ENCODE data around the gene HES5. TPM values are rescaled to one million over a fixed set of nuclear protein-coding genes. Genes with fewer than 3 reads are reported as not detected.

HES5 gene
- total RNA-seq, 1 experiment from 2014 or later: not detected

- no peak overlapping the region for H3K4me2 ChIP-seq (ENCODE audit: insufficient read depth, insufficient read length, low read length)
- Mint-ChIP-seq H3K9me3 (peaks cover 0 to 3% of the 10 kb centered on the region in 2 experiments; a peak in 2 of 5 replicates), H3K4me1 (peaks cover 10 to 22% of the 10 kb centered on the region in 2 experiments), H3K4me3 (no peak overlapping the region), H3K27ac (no peak overlapping the region), H3K36me3 (ENCODE audit: insufficient read depth in 1 of 3, low read depth in 3 of 3) (no peaks in the 10 kb centered on the region), H3K27me3 (ENCODE audit: low read depth) (peaks cover 93% of the 10 kb centered on the region)
- H3K9ac ChIP-seq (ENCODE audit: extremely low read depth, insufficient read length, low read length): no peak overlapping the region
- no peak overlapping the region for H3K56ac ChIP-seq (ENCODE audit: insufficient read length, low read depth, low read length)
- H4K91ac ChIP-seq (ENCODE audit: insufficient read length, low read depth, low read length): no peak overlapping the region
- no peak overlapping the region for H3K14ac ChIP-seq (ENCODE audit: insufficient read depth, low read length)
- H3K4ac ChIP-seq (ENCODE audit: low read depth, low read length): no peak overlapping the region
- no peak overlapping the region for H2BK5ac ChIP-seq (ENCODE audit: insufficient read length, low read length)
- WGBS (ENCODE audit: extremely low coverage, insufficient read length, low lambda C conversion rate): no CpG with 5 or more reads among the region's 27 CpGs
- no peak for DNase-seq
- H3K18ac ChIP-seq (ENCODE audit: insufficient read length, low read depth, low read length): no peak overlapping the region
- H3K79me1 ChIP-seq (ENCODE audit: insufficient read depth, low read depth, low read length, poor library complexity, severe bottlenecking): no peaks in the 10 kb centered on the region
- no peak overlapping the region for H2BK20ac ChIP-seq (ENCODE audit: low read depth, low read length, poor library complexity, severe bottlenecking)
- no peak overlapping the region for H3K27ac ChIP-seq (ENCODE audit: insufficient read length, low read depth, low read length)
- no peak overlapping the region for H2AK5ac ChIP-seq (ENCODE audit: insufficient read length, low read length)
- no peaks in the 10 kb centered on the region for H3K79me2 ChIP-seq (ENCODE audit: insufficient read depth, low read length)
- peaks cover 19% of the 10 kb centered on the region; the same call in 1 of the 2 replicates for H3K27me3 ChIP-seq (ENCODE audit: insufficient read depth, low read length)
- no peak overlapping the region for H4K5ac ChIP-seq (ENCODE audit: insufficient read length, low read depth, low read length)
- H3K4me1 ChIP-seq (ENCODE audit: insufficient read depth, low read length): no peaks in the 10 kb centered on the region
- H2BK120ac ChIP-seq (ENCODE audit: low read depth, low read length, poor library complexity, severe bottlenecking): no peak overlapping the region
- H3K9me3 ChIP-seq (ENCODE audit: control insufficient read depth, low read depth, low read length): no peaks in the 10 kb centered on the region
- no peak overlapping the region for H3T11ph ChIP-seq (ENCODE audit: low read length)
- no peak overlapping the region for H3K23ac ChIP-seq (ENCODE audit: insufficient read length, low read depth, low read length)
- H3K23me2 ChIP-seq (ENCODE audit: insufficient read length, low read depth, low read length, poor library complexity, severe bottlenecking): no peaks in the 10 kb centered on the region
- H2BK15ac ChIP-seq (ENCODE audit: low read depth, low read length): no peak overlapping the region
- H4K8ac ChIP-seq (replicated peaks; ENCODE audit: insufficient read length, low read depth, low read length): no peak overlapping the region
- H2AFZ ChIP-seq (ENCODE audit: low read length): no peak overlapping the region
- no peak overlapping the region for H2BK12ac ChIP-seq (ENCODE audit: insufficient read length, low read depth, low read length)
- peaks cover 3% of the 10 kb centered on the region for H4K20me1 ChIP-seq (ENCODE audit: control insufficient read depth, insufficient read depth, insufficient read length)
- 0 out of 3 replicates have a peak, but pooled peaks have one; percentile 19 for TF ChIP-seq CTCF (conservative IDR thresholded peaks at IDR 0.05)
Observed at GRCh38 chr1:2535455-2535854, 5.4 kb upstream of the HES5 start.
